ENCODE results near the gene BMPR1B.

The BMPR1B gene

DNA sequence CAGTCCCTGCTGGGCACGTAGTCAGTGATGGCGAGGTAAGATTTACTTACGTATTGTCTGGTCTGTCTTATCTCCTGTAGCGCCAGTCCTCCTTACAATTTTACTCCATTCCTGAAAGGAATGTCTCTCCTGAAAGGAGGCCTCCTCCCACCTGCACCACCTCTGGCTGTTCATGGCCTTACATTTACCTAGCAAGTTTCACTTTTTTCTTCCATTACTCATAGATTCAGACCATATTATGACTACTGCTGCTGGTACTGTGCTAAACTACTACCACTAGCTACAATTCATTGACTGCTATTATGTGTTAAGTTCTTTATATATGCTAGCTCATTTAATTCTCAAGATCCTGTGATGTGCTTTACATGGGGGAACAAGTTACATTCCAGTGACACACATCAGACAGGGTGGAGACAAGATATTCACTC lies 189.9 kb downstream of the BMPR1B start:
- DNase-seq (ENCODE audit: low read depth in 1 of 2, low spot score in 1 of 2), result no peak

DNA sequence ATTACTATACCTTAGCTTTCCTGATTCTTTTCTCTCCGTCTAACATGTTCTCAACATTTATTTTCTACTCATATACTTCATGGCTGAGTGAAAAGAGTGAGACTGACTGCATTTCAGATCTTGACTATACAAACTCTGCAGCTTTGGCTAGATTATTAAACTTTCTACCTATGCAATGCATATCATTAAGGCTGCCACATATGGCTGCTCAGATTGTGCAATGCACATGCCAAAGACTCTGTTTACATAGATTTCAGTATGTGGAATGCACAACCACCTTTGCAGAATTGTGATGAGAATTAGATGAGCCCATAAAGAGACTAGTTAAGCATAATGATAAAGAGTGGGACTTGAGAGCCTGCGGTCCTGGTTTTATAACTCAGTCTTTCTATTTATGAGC lies 196.5 kb downstream of the BMPR1B start:
- DNase-seq (ENCODE audit: low read depth in 1 of 2, low spot score in 1 of 2), result no peak

GRCh38 chr4:94957030-94957429 lies 199.3 kb downstream of the BMPR1B start:
- no peak for DNase-seq (ENCODE audit: low read depth in 1 of 2, low spot score in 1 of 2)

GRCh38 chr4:94959307-94959706 lies 201.6 kb downstream of the BMPR1B start:
- DNase-seq (ENCODE audit: low read depth in 1 of 2, low spot score in 1 of 2), result no peak

- no peak for DNase-seq (ENCODE audit: low read depth in 1 of 2, low spot score in 1 of 2)
Measured at GRCh38 chr4:94960708-94961107, 203.0 kb downstream of the BMPR1B start.

- DNase-seq (ENCODE audit: low read depth in 1 of 2, low spot score in 1 of 2), result no peak
Measured at GRCh38 chr4:94961420-94961819, 203.7 kb downstream of the BMPR1B start.

DNA sequence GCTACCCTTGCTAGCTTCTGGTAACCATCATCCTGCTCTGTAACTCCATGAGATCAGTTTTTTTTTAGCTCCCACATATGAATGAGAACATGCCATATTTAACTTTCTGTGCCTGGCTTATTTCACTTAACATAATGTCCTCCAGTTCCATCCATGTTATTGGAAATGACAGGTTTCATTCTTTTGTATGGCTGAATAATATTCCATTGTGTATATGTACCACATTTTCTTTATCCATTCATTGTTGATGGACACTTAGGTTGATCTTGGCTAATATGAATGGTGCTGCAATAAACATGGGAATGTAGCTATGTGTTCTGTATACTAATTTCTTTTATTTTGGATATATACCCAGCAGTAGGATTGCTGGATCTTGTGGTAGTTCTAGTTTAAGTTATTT lies 204.7 kb downstream of the BMPR1B start:
- no peak for DNase-seq (ENCODE audit: low read depth in 1 of 2, low spot score in 1 of 2)

- DNase-seq (ENCODE audit: low read depth in 1 of 2, low spot score in 1 of 2), result no peak
Measured at GRCh38 chr4:94965852-94966251, 208.1 kb downstream of the BMPR1B start.

GRCh38 chr4:94968493-94968892 lies 210.7 kb downstream of the BMPR1B start:
- no peak for DNase-seq (ENCODE audit: low read depth in 1 of 2, low spot score in 1 of 2)

GRCh38 chr4:94970650-94971049 lies 212.9 kb downstream of the BMPR1B start:
- no peak for DNase-seq (ENCODE audit: low read depth in 1 of 2, low spot score in 1 of 2)

DNA sequence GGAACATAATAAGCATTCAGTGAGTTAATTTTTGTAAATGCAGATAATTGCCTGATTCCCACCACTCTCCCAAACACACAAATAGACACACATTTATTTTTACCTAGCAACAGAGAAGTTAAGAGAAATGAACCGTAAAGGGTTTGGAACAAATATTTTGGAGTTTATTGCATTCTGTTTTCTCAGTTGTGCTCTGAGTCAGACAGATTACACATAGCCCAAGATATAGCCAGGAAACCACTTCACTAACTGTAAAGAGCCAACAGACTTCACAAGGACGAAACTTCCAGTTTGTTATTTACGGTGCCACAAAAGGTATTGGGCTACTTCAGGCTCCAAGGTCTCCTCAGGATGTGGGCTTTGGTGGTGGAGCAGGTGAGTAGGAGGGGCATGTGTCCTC lies 217.0 kb downstream of the BMPR1B start:
- DNase-seq (ENCODE audit: low read depth in 1 of 2, low spot score in 1 of 2), result no peak

DNA sequence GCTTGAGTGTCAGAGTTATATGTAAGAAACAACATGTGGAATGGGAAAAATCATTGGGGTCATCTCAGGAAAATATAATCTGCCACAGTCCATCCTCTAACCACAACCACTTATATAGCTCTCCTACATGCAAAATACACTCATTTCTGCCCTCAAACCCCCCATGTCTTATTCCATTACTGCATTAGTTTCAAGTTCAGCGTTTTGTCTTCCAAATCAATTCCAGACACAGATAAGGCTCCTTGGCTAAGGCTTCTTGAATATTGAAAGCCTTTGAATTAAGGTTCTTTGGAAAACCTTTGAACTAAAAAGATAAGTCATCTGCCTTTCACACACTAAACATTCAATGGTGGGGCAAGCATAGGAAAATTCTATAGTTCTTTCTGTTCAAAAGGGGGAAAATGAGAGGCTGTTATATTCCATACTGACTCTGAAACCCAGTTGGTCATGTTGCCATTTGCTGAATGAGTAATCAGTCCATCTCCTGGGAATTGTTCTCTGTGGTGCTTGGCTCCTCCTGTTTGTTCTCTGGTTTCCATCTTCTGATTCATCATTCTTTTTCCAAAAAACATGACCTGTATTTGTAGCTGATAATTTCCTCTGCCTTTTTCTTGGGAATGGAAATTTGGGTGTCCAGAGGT lies 218.7 kb downstream of the BMPR1B start:
- DNase-seq (ENCODE audit: low read depth in 1 of 2, low spot score in 1 of 2), result no peak

DNA sequence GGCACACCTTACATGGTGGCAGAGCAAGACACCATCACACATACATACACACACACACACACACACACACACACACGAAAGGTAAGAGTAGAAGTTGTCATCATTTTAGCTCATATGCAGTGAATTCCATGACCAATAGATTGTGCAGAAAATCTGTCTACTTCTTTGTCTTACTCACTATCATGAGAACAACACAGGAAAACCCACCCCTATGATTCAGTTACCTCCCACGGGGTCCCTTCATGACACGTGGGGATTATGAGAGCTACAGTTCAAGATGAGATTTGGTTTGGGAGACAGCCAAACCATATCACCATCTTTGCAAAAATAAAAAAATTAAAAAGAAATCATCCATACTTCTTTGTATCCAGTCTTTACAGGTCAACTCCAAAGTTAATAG lies 221.1 kb downstream of the BMPR1B start:
- no peak for DNase-seq (ENCODE audit: low read depth in 1 of 2, low spot score in 1 of 2)

- no peak for DNase-seq (ENCODE audit: low read depth in 1 of 2, low spot score in 1 of 2)
Measured at GRCh38 chr4:94979621-94980020, 221.9 kb downstream of the BMPR1B start.

DNA sequence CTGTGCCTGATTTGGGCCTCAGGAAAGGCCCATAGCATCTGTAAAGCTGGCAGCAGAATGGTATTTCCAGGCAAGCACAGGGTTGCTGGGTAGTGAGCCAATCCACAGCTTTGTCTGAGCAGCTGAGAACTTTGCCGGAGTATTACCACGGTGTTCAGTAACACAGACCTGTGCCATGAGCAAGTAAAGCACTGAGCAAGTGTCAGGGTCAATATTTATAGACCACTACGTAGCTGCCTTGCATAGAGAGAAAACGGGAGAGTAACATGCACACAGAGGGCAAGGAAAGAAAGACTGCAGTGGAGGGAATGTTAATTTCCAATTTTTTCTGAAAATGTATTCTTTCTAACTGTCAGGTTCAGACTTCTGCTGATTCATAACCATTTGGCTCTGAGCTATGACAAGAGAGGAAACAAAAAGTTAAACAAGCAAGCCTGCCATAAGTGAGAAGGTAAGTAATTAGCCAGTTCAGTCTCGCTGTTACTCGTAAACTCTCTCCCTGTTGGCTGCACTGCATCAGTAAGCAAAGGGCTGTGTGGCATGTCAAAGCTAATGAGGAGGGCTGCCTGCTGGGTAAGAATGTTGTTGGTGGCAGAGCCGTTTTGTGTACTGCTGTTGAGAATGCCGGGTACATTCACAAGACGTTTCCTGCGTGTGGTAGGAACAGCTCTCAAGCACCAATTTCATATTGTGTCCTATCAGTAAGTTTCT lies 238.1 kb downstream of the BMPR1B start:
- no peak for DNase-seq (ENCODE audit: low read depth in 1 of 2, low spot score in 1 of 2)

DNA sequence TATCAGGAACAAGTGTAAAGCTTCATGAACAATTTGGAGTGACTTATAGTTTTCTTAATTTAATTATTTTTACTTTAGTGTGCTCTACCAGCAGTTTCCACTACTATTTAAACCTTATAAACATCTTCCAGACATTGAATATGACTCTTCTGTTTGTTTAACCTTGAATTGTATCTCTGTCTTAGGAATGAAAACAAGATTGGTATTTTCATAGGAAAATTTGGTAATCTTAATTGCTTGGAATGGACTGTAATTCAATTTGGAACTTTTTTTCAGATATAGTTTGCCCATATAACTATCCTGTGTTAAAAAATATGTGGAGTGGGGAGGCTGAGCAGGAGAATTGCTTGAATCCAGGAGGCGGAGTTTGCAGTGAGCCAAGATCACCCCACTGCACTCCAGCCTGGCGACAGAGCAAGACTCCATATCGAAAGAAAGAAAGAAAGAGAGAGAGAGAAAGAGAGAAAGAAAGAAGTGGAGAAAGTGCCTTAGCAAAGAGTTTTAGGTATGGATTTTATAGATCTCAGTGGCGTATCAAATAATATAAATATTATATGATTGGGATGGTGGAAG lies 242.4 kb downstream of the BMPR1B start:
- no peak for DNase-seq (ENCODE audit: low read depth in 1 of 2, low spot score in 1 of 2)

GRCh38 chr4:95004912-95005311 lies 247.2 kb downstream of the BMPR1B start:
- DNase-seq (ENCODE audit: low read depth in 1 of 2, low spot score in 1 of 2), result no peak

GRCh38 chr4:95007998-95008397 lies 250.2 kb downstream of the BMPR1B start:
- no peak for DNase-seq (ENCODE audit: low read depth in 1 of 2, low spot score in 1 of 2)

- no peak for DNase-seq (ENCODE audit: low read depth in 1 of 2, low spot score in 1 of 2)
Measured at GRCh38 chr4:95013236-95013635, 255.5 kb downstream of the BMPR1B start.

GRCh38 chr4:95014068-95014467 lies 256.3 kb downstream of the BMPR1B start:
- no peak for DNase-seq (ENCODE audit: low read depth in 1 of 2, low spot score in 1 of 2)

GRCh38 chr4:95017305-95018064 lies 259.7 kb downstream of the BMPR1B start:
- no peak for DNase-seq (ENCODE audit: low read depth in 1 of 2, low spot score in 1 of 2)

DNA sequence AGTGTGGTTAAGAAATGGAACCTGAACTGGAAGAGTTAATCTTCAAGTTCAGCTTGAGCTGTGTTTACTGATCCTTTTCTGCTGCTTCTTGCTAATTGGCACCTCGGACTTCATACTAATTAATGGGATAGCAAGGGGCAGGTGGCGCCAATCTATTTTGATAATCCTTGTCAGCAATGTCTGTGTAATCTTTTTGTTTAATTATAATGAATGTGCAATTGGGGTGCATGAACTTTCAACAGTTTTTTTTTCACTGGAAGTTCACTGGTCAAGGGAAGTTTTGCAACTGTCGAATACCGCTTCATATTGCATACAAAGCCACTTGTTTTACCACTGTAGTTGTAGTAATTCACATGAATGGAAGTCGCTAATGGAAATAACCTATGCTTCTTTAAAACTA lies 261.0 kb downstream of the BMPR1B start:
- no peak for DNase-seq (ENCODE audit: low read depth in 1 of 2, low spot score in 1 of 2)
